ENCODE results near the gene ANKRD29. TPM values are rescaled to one million over a fixed set of nuclear protein-coding genes. Genes with fewer than 3 reads are reported as not detected.

ANKRD29 gene
- total RNA-seq, 1 donor from 2014 or later, result not detected

- Mint-ChIP-seq H3K27me3 (peaks cover 14% of the 10 kb centered on the region), H3K4me3 (no peak overlapping the region), H3K27ac (no peak overlapping the region), H3K4me1 (no peaks in the 10 kb centered on the region), H3K36me3 (ENCODE audit: low read depth) (no peaks in the 10 kb centered on the region), H3K9me3 (no peaks in the 10 kb centered on the region)
- DNase-seq, result no peak
- no peak for ATAC-seq (ENCODE audit: low read depth)
- no peak for TF ChIP-seq CTCF (IDR thresholded peaks at IDR 0.05)
- CTCF ChIA-PET, result no interaction called here
- intact Hi-C loops (cut with micrococcal nuclease), result loop anchor here (2.0 kb wide), 1 partner anchor 21 kb away; no protein-coding TSS in a partner anchor
- POLR2A ChIA-PET, result no interaction called here
Observed at GRCh38 chr18:23673725-23674124, 11.0 kb upstream of the ANKRD29 start.

GRCh38 chr18:23671564-23671963, 8.9 kb upstream of the ANKRD29 start:
- POLR2A ChIA-PET, result no interaction called here

GRCh38 chr18:23669804-23670405, 7.2 kb upstream of the ANKRD29 start:
- H3K4me3 Mint-ChIP-seq, result no peak overlapping the region

More at GRCh38 chr18:23671564-23671963, 8.9 kb upstream of the ANKRD29 start:
- H3K36me3 Mint-ChIP-seq (ENCODE audit: low read depth), result no peaks in the 10 kb centered on the region
- H3K4me3 Mint-ChIP-seq, result no peak overlapping the region
- intact Hi-C loops (cut with micrococcal nuclease), result no loop called here
- CTCF ChIA-PET, result interaction anchor here (0.6 kb wide), 1 partner anchor 441 kb away, joined by 3 read pairs; no protein-coding TSS in a partner anchor
- H3K27ac Mint-ChIP-seq, result no peak overlapping the region
- peaks cover 20% of the 10 kb centered on the region for H3K27me3 Mint-ChIP-seq
- H3K9me3 Mint-ChIP-seq, result no peaks in the 10 kb centered on the region
- no peak for DNase-seq
- no peak for TF ChIP-seq CTCF (IDR thresholded peaks at IDR 0.05)
- no peaks in the 10 kb centered on the region for H3K4me1 Mint-ChIP-seq
- no peak for ATAC-seq (ENCODE audit: low read depth)

GRCh38 chr18:23669202-23669766, 6.6 kb upstream of the ANKRD29 start:
- no peaks in the 10 kb centered on the region for H3K4me1 Mint-ChIP-seq
- no peak overlapping the region for H3K4me3 Mint-ChIP-seq
- intact Hi-C loops (cut with micrococcal nuclease), result no loop called here
- H3K9me3 Mint-ChIP-seq, result no peaks in the 10 kb centered on the region
- H3K27ac Mint-ChIP-seq, result no peak overlapping the region
- ChIA-PET CTCF (no interaction called here), POLR2A (no interaction called here)
- no peak for TF ChIP-seq CTCF (IDR thresholded peaks at IDR 0.05)
- no peak for ATAC-seq (ENCODE audit: low read depth)
- DNase-seq, result no peak
- no peaks in the 10 kb centered on the region for H3K36me3 Mint-ChIP-seq (ENCODE audit: low read depth)
- peaks cover 21% of the 10 kb centered on the region for H3K27me3 Mint-ChIP-seq

More at GRCh38 chr18:23669804-23670405, 7.2 kb upstream of the ANKRD29 start:
- ATAC-seq (ENCODE audit: low read depth) (no peak), DNase-seq (no peak)
- no peaks in the 10 kb centered on the region for H3K36me3 Mint-ChIP-seq (ENCODE audit: low read depth)
- ChIA-PET POLR2A (no interaction called here), CTCF (no interaction called here)
- H3K27ac Mint-ChIP-seq, result no peak overlapping the region
- no peaks in the 10 kb centered on the region for H3K4me1 Mint-ChIP-seq
- H3K27me3 Mint-ChIP-seq, result peaks cover 16% of the 10 kb centered on the region
- TF ChIP-seq CTCF (IDR thresholded peaks at IDR 0.05), result no peak
- intact Hi-C loops (cut with micrococcal nuclease), result no loop called here
- H3K9me3 Mint-ChIP-seq, result no peaks in the 10 kb centered on the region

GRCh38 chr18:23668731-23669130, 6.0 kb upstream of the ANKRD29 start:
- no peak for TF ChIP-seq CTCF (IDR thresholded peaks at IDR 0.05)
- Mint-ChIP-seq H3K27me3 (peaks cover 22% of the 10 kb centered on the region), H3K4me1 (no peaks in the 10 kb centered on the region), H3K9me3 (no peaks in the 10 kb centered on the region), H3K4me3 (no peak overlapping the region), H3K36me3 (ENCODE audit: low read depth) (no peaks in the 10 kb centered on the region), H3K27ac (no peak overlapping the region)
- DNase-seq (no peak), ATAC-seq (ENCODE audit: low read depth) (no peak)
- ChIA-PET CTCF (no interaction called here), POLR2A (no interaction called here)
- intact Hi-C loops (cut with micrococcal nuclease), result no loop called here

Measured in activated B cell treated with CpG ODN at 0.5 μM for 24 hours (primary cell).